Nephron progenitor cell (in vitro differentiated cells): Measurements from ENCODE around the gene GNG8.

Source experiments
- DNase-seq: peaks from one replicate; pipeline ENCODE4 v3.0.0; 2021
- H3K27ac Mint-ChIP-seq: 2 replicates; pipeline ENCODE4 v1.8.0; 2021; ENCODE audit warnings: mild to moderate bottlenecking, moderate library complexity, mixed read lengths
- H3K27me3 Mint-ChIP-seq: 2 replicates; pipeline ENCODE4 v1.8.0; 2021; ENCODE audit warnings: mild to moderate bottlenecking, low read depth, mixed read lengths; ENCODE audit not compliant: poor library complexity
- H3K36me3 Mint-ChIP-seq: 2 replicates; pipeline ENCODE4 v1.8.0; 2021; ENCODE audit warnings: low read depth, mixed read lengths
- H3K4me1 Mint-ChIP-seq: 2 replicates; pipeline ENCODE4 v1.8.0; 2021; ENCODE audit warnings: mixed read lengths
- H3K4me3 Mint-ChIP-seq: 2 replicates; pipeline ENCODE4 v1.8.0; 2021; ENCODE audit warnings: mild to moderate bottlenecking, moderate library complexity, mixed read lengths
- H3K9me3 Mint-ChIP-seq: 2 replicates; pipeline ENCODE4 v1.8.0; 2021; ENCODE audit warnings: mild to moderate bottlenecking, moderate library complexity, mixed read lengths
- TF ChIP-seq, protein P1 (sequence below): fragments of 200-600 bp; sonication (generic); IDR thresholded peaks from 2 replicates; pipeline ENCODE4 v1.5.0; 2021; ENCODE audit warnings: antibody characterized with exemption

GNG8 gene

DNA sequence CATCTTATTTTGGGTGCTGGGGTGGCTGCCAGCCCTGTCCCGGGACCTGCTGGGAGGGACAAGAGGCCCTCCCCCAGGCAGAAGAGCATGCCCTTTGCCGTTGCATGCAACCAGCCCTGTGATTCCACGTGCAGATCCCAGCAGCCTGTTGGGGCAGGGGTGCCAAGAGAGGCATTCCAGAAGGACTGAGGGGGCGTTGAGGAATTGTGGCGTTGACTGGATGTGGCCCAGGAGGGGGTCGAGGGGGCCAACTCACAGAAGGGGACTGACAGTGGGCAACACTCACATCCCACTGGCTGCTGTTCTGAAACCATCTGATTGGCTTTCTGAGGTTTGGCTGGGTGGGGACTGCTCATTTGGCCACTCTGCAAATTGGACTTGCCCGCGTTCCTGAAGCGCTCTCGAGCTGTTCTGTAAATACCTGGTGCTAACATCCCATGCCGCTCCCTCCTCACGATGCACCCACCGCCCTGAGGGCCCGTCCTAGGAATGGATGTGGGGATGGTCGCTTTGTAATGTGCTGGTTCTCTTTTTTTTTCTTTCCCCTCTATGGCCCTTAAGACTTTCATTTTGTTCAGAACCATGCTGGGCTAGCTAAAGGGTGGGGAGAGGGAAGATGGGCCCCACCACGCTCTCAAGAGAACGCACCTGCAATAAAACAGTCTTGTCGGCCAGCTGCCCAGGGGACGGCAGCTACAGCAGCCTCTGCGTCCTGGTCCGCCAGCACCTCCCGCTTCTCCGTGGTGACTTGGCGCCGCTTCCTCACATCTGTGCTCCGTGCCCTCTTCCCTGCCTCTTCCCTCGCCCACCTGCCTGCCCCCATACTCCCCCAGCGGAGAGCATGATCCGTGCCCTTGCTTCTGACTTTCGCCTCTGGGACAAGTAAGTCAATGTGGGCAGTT is 26.2 kb downstream of the GNG8 start:
- Mint-ChIP-seq H3K27ac (peak overlapping the region; percentile 60), H3K4me1 (peaks cover 35% of the 10 kb centered on the region), H3K4me3 (no peak overlapping the region), H3K36me3 (peaks cover 23% of the 10 kb centered on the region), H3K9me3 (no peaks in the 10 kb centered on the region), H3K27me3 (no peaks in the 10 kb centered on the region)
- DNase-seq, result no peak
- TF ChIP-seq, protein P1, sequence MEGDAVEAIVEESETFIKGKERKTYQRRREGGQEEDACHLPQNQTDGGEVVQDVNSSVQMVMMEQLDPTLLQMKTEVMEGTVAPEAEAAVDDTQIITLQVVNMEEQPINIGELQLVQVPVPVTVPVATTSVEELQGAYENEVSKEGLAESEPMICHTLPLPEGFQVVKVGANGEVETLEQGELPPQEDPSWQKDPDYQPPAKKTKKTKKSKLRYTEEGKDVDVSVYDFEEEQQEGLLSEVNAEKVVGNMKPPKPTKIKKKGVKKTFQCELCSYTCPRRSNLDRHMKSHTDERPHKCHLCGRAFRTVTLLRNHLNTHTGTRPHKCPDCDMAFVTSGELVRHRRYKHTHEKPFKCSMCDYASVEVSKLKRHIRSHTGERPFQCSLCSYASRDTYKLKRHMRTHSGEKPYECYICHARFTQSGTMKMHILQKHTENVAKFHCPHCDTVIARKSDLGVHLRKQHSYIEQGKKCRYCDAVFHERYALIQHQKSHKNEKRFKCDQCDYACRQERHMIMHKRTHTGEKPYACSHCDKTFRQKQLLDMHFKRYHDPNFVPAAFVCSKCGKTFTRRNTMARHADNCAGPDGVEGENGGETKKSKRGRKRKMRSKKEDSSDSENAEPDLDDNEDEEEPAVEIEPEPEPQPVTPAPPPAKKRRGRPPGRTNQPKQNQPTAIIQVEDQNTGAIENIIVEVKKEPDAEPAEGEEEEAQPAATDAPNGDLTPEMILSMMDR, result no peak

DNA sequence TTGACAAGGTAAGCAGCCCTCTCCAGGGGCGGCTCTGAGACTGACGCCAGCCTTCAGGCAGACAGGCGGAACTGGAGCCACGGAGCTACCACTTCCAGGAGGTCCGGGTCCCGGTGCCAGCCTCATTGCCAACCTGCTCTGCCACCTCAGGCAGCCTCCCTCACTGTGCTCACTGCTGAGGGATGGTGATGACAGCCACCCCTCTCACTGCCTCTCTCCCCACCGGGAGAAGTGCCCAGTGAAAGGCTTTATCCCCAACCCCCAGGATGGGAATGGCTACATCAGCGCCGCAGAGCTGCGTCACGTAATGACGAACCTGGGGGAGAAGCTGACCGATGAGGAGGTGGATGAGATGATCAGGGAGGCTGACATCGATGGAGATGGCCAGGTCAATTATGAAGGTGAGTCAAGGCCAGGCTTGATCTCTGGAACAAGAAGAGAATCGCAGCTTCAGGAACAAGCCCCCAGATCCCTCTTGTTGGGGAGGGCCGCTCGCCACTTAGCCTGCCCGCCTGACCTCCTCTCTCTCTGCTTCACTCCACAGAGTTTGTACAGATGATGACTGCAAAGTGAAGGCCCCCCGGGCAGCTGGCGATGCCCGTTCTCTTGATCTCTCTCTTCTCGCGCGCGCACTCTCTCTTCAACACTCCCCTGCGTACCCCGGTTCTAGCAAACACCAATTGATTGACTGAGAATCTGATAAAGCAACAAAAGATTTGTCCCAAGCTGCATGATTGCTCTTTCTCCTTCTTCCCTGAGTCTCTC is 27.2 kb downstream of the GNG8 start:
- Mint-ChIP-seq H3K27ac (no peak overlapping the region), H3K4me3 (no peak overlapping the region)

DNA sequence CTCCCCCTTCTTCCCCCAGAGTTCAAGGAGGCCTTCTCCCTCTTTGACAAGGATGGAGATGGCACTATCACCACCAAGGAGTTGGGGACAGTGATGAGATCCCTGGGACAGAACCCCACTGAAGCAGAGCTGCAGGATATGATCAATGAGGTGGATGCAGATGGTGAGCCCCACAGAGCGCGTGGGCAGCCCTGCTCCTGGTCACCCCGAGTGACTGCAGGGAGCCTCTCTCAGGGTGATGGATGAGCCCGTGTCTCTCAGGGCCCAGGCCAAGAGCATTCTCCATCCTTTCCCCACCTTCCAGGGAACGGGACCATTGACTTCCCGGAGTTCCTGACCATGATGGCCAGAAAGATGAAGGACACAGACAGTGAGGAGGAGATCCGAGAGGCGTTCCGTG is 27.8 kb downstream of the GNG8 start:
- Mint-ChIP-seq H3K27ac (peak overlapping the region; percentile 71), H3K9me3 (no peaks in the 10 kb centered on the region), H3K4me1 (peaks cover 43% of the 10 kb centered on the region), H3K27me3 (no peaks in the 10 kb centered on the region), H3K4me3 (no peak overlapping the region), H3K36me3 (peaks cover 23% of the 10 kb centered on the region)
- DNase-seq, result no peak
- TF ChIP-seq, protein P1, result no peak

More for the DNA sequence above, 27.2 kb downstream of the GNG8 start:
- H3K4me1 Mint-ChIP-seq, result peaks cover 38% of the 10 kb centered on the region
- H3K27me3 Mint-ChIP-seq, result no peaks in the 10 kb centered on the region
- DNase-seq, result no peak
- no peaks in the 10 kb centered on the region for H3K9me3 Mint-ChIP-seq
- peaks cover 23% of the 10 kb centered on the region for H3K36me3 Mint-ChIP-seq
- TF ChIP-seq, protein P1, result no peak

DNA sequence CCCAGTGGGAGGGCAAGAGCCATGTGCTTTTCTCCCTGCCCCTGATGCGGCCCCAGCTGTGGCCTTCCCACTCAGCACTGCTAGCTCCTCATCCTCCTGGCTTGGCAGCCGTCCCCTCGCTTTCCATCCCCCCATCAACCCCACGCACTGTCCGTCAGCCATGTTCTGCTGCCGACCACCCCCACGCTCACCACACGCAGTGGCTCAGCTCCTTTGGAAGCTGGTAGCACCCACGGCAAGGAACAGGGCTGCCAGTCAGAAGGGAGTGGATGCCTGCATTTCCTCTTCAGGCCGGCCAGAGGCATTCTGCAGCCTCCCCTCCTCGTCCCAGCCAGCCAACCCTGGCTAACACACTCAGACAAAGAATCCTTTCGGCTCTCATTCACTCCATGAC is 28.6 kb downstream of the GNG8 start:
- H3K36me3 Mint-ChIP-seq, result peaks cover 23% of the 10 kb centered on the region
- no peak for DNase-seq

DNA sequence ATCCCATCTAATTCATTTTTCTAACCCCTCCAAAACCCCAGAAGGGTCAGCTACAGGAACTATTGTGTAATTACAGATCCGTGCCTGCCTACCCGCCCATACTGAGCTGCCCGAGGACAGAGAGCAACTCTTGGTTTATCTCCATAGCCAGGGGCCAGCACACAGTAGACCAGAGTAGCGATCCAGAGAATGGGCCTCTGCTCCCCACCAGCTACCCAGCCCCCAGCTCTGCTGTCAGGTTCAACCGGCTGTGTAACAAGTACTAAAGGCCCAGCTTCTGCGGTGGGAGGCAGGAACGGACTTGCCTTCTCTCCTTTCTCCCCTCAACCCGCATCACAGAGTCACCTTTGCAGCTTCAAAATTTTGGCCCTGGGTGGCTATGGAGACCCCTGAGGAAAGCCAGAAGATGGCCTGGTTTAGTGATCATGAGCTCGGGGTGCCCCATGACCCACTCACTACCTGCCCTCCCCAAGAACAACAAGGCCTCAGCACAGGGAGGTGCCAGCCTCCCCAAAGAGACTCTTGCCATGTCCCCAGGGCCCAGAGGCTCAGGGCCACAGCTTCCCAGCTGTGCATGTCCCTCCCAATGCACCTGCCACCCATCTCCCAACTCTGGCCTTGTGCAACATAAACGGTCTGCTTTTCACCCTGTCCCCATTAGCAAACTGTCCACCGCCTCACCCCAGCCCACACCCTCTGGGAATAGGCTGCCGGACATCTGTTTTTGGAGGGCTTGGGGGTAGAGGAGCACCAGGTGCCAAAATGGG is 29.1 kb downstream of the GNG8 start:
- H3K36me3 Mint-ChIP-seq, result peaks cover 23% of the 10 kb centered on the region

More for the DNA sequence above, 28.6 kb downstream of the GNG8 start:
- Mint-ChIP-seq H3K4me3 (no peak overlapping the region), H3K9me3 (no peaks in the 10 kb centered on the region), H3K4me1 (peaks cover 51% of the 10 kb centered on the region), H3K27me3 (no peaks in the 10 kb centered on the region), H3K27ac (peak overlapping the region; percentile 71)
- TF ChIP-seq, protein P1, result no peak

More for the DNA sequence above, 29.1 kb downstream of the GNG8 start:
- no peaks in the 10 kb centered on the region for H3K9me3 Mint-ChIP-seq
- peak overlapping the region; percentile 17 for H3K27ac Mint-ChIP-seq
- H3K4me1 Mint-ChIP-seq, result peaks cover 57% of the 10 kb centered on the region
- no peak overlapping the region for H3K4me3 Mint-ChIP-seq
- TF ChIP-seq, protein P1, result no peak
- no peaks in the 10 kb centered on the region for H3K27me3 Mint-ChIP-seq
- DNase-seq, result no peak
